ENCODE measurements around the gene TRAPPC6A.

- TF ChIP-seq ZBTB33 (CRISPR knock-in tag; IDR thresholded peaks at IDR 0.05) (no peak), ZNF781 (CRISPR knock-in tag; IDR thresholded peaks at IDR 0.05; ENCODE audit: borderline replicate concordance, not compliant biosample characterization) (no peak), CHD2 (IDR thresholded peaks at IDR 0.05; ENCODE audit: low read depth, low read length) (no peak), ZNF768 (CRISPR knock-in tag; IDR thresholded peaks at IDR 0.05) (no peak), USF2 (IDR thresholded peaks at IDR 0.05; ENCODE audit: low read depth, low read length) (no peak), USF2 (CRISPR knock-in tag; IDR thresholded peaks at IDR 0.05; ENCODE audit: borderline replicate concordance) (no peak), ZFP1 (CRISPR knock-in tag; IDR thresholded peaks at IDR 0.05) (no peak), CTCF (CRISPR knock-in tag; IDR thresholded peaks at IDR 0.05) (no peak), CCAR2 (optimal IDR thresholded peaks at IDR 0.05; ENCODE audit: low read depth, low read length) (no peak)
Measured at GRCh38 chr19:45163156-45163555, 14.9 kb downstream of the TRAPPC6A start.

Data from HepG2 (cell line).